ENCODE results near the gene SAMHD1. TPM values are rescaled to one million over a fixed set of nuclear protein-coding genes. Genes with fewer than 3 reads are reported as not detected.
A peak's percentile ranks its signal among the peaks of the same experiment; 100 is the strongest.

SAMHD1 gene
- total and polyA plus RNA-seq, 2 of the 13 experiments (the other 11 are each of a cell fraction or from before 2014, with no cell fraction given) = 16.9 to 43.5 TPM

- TF ChIP-seq, protein P1, sequence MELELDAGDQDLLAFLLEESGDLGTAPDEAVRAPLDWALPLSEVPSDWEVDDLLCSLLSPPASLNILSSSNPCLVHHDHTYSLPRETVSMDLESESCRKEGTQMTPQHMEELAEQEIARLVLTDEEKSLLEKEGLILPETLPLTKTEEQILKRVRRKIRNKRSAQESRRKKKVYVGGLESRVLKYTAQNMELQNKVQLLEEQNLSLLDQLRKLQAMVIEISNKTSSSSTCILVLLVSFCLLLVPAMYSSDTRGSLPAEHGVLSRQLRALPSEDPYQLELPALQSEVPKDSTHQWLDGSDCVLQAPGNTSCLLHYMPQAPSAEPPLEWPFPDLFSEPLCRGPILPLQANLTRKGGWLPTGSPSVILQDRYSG (CRISPR knock-in tag; IDR thresholded peaks at IDR 0.05) = 0 out of 2 replicates have a peak, but pooled peaks have one; percentile 1
- TF ChIP-seq NCOA1 (CRISPR knock-in tag; IDR thresholded peaks at IDR 0.05) (no peak), ZNF562 (CRISPR knock-in tag; IDR thresholded peaks at IDR 0.05; ENCODE audit: borderline replicate concordance) (no peak; the same call in 1 of the 2 replicates), SRY (CRISPR knock-in tag; IDR thresholded peaks at IDR 0.05) (peak; percentile 94; the same call in 1 of the 2 replicates), ZNF24 (IDR thresholded peaks at IDR 0.05) (no peak), CENPT (CRISPR knock-in tag; IDR thresholded peaks at IDR 0.05; ENCODE audit: low read depth) (no peak), CBX2 (IDR thresholded peaks at IDR 0.05; ENCODE audit: low read depth, low read length) (no peak), CBX2 (CRISPR knock-in tag; IDR thresholded peaks at IDR 0.05; ENCODE audit: low read depth) (0 out of 2 replicates have a peak, but pooled peaks have one; percentile 61), RARA (CRISPR knock-in tag; IDR thresholded peaks at IDR 0.05) (peak; percentile 23), ZNF563 (CRISPR knock-in tag; IDR thresholded peaks at IDR 0.05) (peak; percentile 91; the same call in 1 of the 2 replicates), ZNF709 (CRISPR knock-in tag; IDR thresholded peaks at IDR 0.05) (no peak; the same call in none of the 2 replicates), ZNF629 (CRISPR knock-in tag; conservative IDR thresholded peaks at IDR 0.05) (no peak), ZNF430 (CRISPR knock-in tag; IDR thresholded peaks at IDR 0.05) (peak; percentile 98), ZFP1 (CRISPR knock-in tag; IDR thresholded peaks at IDR 0.05) (peak; percentile 72; the same call in 1 of the 2 replicates), ZBTB7B (CRISPR knock-in tag; IDR thresholded peaks at IDR 0.05) (no peak), ZNF17 (CRISPR knock-in tag; IDR thresholded peaks at IDR 0.05) (no peak), FOXK2 (IDR thresholded peaks at IDR 0.05) (no peak), KLF16 (CRISPR knock-in tag; IDR thresholded peaks at IDR 0.05) (peak in 1 of 2 experiments; percentile 79; a peak in 2 of 4 replicates), CBFB (CRISPR knock-in tag; IDR thresholded peaks at IDR 0.05) (no peak; the same call in none of the 2 replicates), PHF5A (CRISPR knock-in tag; IDR thresholded peaks at IDR 0.05; ENCODE audit: low read depth, unreplicated experiment) (peak; percentile 77), E2F1 (CRISPR knock-in tag; IDR thresholded peaks at IDR 0.05) (peak; percentile 72; the same call in 1 of the 2 replicates), ZNF816 (CRISPR knock-in tag; IDR thresholded peaks at IDR 0.05; ENCODE audit: borderline replicate concordance) (no peak), SRSF1 (optimal IDR thresholded peaks at IDR 0.05; ENCODE audit: low read depth, low read length) (peak; percentile 94), ZNF224 (CRISPR knock-in tag; IDR thresholded peaks at IDR 0.05) (no peak), ZNF180 (CRISPR knock-in tag; IDR thresholded peaks at IDR 0.05; ENCODE audit: borderline replicate concordance, low read depth) (no peak)
- TF ChIP-seq, protein P2, sequence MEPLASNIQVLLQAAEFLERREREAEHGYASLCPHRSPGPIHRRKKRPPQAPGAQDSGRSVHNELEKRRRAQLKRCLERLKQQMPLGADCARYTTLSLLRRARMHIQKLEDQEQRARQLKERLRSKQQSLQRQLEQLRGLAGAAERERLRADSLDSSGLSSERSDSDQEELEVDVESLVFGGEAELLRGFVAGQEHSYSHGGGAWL (CRISPR knock-in tag; IDR thresholded peaks at IDR 0.05) = peak; percentile 95
- TF ChIP-seq, protein P3, sequence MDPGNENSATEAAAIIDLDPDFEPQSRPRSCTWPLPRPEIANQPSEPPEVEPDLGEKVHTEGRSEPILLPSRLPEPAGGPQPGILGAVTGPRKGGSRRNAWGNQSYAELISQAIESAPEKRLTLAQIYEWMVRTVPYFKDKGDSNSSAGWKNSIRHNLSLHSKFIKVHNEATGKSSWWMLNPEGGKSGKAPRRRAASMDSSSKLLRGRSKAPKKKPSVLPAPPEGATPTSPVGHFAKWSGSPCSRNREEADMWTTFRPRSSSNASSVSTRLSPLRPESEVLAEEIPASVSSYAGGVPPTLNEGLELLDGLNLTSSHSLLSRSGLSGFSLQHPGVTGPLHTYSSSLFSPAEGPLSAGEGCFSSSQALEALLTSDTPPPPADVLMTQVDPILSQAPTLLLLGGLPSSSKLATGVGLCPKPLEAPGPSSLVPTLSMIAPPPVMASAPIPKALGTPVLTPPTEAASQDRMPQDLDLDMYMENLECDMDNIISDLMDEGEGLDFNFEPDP (CRISPR knock-in tag; conservative IDR thresholded peaks at IDR 0.05) = no peak
Measured at GRCh38 chr20:36951198-36951978, at the start of gene SAMHD1 (continued).
